Stimulated activated naive CD4-positive, alpha-beta T cell treated with Interleukin-2 at 50 U/mL for 16 hours (primary cell): ENCODE results near the gene PIK3CA.

ENCODE experiments used
- DNase-seq: peaks from one replicate; lab custom pipeline; 2025; lab: John Stamatoyannopoulos, UW

PIK3CA gene

GRCh38 chr3:179158336-179159039 lies 10.3 kb downstream of the PIK3CA start:
- DNase-seq: no peak

DNA sequence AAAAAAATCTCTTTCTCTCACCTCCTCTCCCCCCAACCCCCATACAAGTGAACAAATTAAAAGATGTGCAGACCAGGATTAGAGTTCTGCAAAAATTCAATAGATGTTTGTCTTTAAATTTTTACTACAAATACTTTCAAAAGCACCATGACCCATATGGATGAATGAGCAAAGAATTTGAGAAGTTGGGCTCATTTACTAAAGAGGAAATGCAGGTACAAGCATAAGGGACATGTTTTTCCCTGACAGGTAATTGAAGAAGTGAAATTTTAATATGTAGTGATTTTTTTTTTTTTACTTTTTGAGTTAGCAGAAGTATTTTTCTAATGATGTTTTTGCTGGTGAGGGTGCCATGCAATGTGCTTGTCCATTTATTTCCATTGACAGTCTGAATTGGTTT lies 15.3 kb downstream of the PIK3CA start:
- no peak for DNase-seq

DNA sequence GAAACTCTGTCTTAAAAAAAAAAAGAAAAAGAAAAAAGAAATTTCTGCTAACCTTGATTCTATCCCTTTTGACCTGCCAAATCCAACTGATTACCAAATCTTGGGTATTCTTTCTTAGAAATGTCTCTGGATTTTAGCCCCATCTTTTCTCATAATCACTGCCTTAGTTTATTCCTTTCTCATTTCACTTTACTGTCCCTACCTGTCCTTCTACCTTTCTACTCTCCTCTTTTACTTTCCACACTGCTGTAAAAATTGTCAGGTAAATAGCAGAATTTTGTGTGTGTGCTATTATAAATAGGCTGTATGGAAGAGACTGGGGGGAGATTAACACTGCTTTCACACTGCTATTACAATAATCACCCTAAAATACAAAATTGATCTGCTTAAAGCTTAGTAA lies 16.7 kb downstream of the PIK3CA start:
- DNase-seq: no peak

DNA sequence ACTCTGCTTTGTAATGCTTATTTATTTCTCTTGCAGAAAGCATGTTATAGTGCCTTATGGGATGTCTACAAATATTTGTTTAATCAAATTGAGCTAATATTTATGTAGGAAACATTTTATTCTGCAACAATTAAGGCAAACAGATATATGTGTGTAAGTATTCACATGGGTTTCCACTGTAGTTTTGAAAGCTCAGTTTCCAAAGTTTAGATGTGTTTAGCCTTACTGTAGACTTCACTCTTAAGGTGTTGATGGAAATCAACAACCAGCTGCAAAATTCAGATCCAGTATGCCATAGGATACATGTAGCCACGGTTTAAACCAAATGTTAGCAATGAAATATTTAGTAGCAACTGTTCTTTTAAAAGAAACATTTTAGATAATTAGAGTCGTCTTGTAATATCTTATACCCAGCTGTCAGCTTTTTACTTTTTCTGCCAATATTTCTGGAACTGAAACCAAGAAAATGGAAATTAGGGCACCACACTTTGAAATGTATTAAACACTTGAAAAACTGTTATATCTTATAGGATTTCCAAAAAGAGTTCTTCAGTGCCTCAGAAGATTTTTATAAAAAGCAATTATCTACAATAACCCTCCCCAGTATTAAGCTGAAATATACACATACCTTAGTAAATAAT lies 18.5 kb downstream of the PIK3CA start:
- no peak for DNase-seq

- DNase-seq: no peak
Measured at GRCh38 chr3:179168918-179169317, 20.8 kb downstream of the PIK3CA start.

- DNase-seq: no peak
Measured at GRCh38 chr3:179172546-179172945, 24.4 kb downstream of the PIK3CA start.

DNA sequence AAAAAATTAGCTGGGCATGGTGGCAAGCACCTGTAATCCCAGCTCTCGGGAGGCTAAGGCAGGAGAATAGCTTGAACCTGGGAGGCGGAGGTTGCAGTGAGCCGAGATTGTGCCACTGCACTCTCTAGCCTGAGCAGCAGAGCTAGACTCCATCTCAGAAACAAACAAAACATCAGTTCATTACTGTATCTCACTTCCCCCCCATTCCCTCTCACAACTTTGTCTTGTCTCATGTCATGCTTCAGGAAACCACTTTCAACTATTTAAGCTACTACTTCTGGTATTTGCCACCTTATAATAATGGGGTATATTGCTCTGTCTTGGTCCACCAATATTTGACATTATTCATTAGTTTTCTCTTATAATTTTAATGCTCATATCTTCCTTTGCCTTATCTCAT lies 26.2 kb downstream of the PIK3CA start:
- DNase-seq: no peak

GRCh38 chr3:179174898-179175297 lies 26.7 kb downstream of the PIK3CA start:
- DNase-seq: no peak

DNA sequence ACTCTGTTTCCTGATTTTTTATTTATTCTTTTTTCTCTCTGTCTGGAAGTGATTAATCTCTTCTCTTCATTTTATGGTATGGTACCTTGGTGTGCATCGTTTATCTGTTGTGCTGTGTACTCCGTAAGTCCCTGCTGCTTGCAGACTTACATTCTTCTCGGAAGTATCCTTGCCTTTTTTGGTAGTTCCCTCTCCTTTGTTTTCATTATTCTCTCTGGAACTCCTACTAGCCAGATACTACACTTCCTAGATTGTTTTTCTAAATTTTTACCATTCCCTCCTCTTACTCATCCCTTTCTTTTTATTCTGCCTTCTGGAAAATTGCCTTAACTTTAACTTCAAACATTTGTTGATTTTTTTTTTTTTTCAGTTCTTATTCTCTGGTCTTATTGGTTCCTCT lies 27.2 kb downstream of the PIK3CA start:
- no peak for DNase-seq

- DNase-seq: no peak
Measured at GRCh38 chr3:179177611-179178010, 29.5 kb downstream of the PIK3CA start.

DNA sequence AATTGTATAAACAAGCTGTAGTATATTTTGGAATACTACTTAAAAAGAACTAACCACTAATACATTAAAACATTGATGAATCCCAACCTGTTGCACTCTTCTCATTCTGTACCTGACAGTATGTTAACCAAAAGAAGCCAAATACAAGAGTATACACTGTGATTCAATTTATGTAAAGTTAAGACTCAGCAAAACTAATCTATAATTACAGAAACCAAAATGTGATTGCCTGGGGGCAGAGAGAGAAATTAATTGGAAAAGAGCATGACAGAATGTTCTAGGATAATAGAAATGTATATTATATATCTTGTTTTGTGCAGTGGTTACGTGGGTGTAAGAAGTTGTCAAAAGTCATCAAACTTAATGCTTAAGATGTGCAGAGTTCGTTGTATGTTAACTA lies 31.1 kb downstream of the PIK3CA start:
- no peak for DNase-seq

DNA sequence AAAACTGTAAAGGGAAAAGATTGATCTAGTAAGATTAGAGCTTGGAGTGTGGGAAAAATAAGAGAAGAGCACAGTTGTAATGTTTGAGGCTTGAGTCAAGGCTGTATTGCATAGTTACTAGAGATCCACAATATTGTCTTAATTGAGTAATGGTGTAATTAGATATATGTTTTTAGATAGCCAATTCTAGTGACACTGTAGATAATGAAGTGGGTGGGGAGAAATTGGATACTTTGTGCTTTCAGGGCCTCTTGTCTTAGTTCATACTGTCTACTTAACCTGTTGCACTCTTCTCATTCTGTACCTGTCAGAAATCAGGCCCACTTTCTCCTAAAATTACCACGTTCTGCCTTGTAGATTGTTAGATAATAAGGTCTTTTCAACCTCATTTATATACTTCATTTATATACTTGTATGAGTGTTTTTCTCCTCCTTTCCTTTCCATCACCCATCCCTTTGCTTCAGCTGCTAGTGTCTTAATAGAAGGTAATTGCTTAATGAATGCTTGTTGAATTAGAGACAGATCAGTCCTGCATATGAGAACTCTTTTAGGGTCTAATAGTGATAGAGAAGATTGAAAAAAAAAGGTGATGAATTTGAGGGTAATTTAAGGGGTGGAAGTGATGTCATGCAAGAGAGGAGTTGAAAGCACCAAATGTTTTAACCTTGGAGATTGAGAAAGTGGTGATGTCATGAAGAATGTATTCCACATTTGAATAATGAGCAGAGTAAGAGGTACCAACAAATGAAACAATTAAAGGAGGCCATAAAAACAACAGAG lies 32.0 kb downstream of the PIK3CA start:
- DNase-seq: no peak

DNA sequence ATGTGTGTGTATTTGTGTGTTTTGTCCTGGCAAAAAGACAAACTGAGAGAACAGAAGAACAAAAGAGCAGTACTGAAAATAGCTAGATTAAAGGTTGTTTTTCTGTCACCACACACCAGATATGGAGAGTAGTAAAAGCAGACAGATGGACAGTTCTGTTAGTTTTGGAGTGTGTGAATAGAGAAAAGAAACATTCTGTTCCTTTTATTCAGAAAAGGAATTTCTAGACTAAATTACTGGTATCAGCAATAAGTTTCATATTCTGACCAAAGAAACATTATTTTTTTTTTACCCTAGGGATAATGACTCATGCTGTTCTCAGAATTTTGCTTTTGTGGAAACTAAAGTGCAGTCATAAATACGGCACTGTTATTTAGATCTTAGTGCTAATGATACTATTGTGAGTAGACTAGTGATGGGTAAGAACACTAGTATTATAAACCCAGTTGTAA lies 32.9 kb downstream of the PIK3CA start:
- no peak for DNase-seq

GRCh38 chr3:179181993-179182551 lies 33.9 kb downstream of the PIK3CA start:
- no peak for DNase-seq

GRCh38 chr3:179182902-179183301 lies 34.7 kb downstream of the PIK3CA start:
- no peak for DNase-seq

DNA sequence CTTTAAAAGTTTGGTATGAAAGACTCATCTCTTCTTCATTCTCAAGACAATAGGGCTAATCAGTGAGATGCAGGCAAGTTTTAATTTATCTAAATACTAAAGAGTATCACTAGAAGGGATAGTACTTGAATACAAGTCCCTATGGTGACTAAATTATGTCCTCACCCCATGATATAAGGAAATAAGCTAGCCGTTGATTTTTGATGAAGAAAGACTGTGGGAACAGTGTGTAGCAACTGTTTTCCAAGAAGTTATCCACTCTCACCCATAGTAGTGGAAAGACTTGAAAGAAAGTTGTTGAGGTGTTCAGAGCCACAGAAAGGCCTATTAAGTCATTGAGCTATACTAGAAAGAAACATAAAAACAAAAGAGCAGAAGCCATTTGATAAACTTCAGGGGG lies 36.7 kb downstream of the PIK3CA start:
- DNase-seq: no peak

GRCh38 chr3:179186426-179186825 lies 38.3 kb downstream of the PIK3CA start:
- no peak for DNase-seq

- no peak for DNase-seq
Measured at GRCh38 chr3:179189759-179190158, 41.6 kb downstream of the PIK3CA start.

DNA sequence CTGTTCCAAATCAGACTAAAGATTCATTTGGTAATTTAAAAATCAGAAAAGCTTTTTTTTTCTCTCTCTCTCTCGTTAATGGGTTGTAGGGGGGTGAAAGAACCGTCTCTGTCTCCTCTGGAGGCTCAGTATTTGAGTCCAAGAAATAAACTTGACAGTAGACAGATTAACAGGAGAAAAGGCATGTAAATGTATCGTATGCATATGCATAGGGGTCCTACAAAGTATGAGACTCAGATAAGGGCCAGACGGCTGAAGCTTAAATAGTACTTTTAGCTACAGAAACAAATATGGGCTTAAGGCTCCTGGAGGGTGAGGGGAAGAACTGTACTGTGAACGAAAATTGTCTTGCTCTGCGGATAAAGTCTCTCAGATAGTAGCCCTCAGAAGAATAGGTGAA lies 42.4 kb downstream of the PIK3CA start:
- no peak for DNase-seq

- no peak for DNase-seq
Measured at GRCh38 chr3:179192542-179192941, 44.4 kb downstream of the PIK3CA start.

DNA sequence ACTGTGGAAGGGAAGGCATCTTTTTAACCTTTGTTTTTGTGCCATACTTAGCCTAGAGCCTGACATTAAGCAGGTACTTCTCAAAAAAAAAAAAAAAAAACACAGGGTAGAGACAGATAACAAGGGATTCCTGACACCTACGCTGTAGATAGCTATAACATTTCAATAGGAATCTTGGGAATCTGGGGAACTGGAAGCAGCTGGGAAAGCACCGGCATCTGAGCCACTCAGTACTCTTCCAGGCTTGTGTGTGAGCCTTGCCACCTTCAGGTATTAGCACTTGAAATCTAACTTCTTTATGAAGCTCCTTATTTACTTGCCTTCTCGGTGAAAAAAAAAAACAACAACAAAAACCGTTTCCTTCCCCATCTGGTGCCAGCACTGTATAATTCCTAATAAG lies 46.8 kb downstream of the PIK3CA start:
- DNase-seq: no peak

DNA sequence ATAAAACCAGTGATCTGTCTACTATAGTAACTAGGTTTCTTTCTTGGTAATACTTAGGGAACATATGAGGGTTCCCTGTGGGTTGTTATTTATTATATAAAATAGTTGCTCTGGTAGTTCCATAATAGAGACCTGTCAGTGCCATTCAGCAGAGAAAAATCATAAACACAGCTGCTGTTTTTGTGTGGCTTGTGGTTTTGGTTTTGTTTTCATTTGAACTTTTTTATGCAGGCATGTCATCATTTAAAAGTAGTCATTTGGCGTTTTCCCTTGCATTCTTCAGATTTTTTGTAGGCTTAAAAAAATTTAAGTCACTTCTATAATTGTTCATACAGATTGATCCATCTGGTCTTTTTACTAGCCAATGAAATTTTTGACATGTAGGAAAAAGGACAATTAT lies 47.9 kb downstream of the PIK3CA start:
- DNase-seq: no peak

GRCh38 chr3:179196700-179197099 lies 48.5 kb downstream of the PIK3CA start:
- DNase-seq: no peak
